Mesodermal cell (in vitro differentiated cells): ENCODE data around the gene TEX54.

Source experiments
- H3K27ac ChIP-seq: 2 replicates; pipeline ENCODE4 v1.7.0; 2013; ENCODE audit warnings: mild to moderate bottlenecking, low read depth, low read length, moderate library complexity; ENCODE audit not compliant: severe bottlenecking
- H3K36me3 ChIP-seq: 2 replicates; pipeline ENCODE4 v1.7.1; 2013; ENCODE audit warnings: mild to moderate bottlenecking, low read length, moderate library complexity; ENCODE audit not compliant: control insufficient read depth, insufficient read depth
- H3K4me1 ChIP-seq: one replicate; pipeline ENCODE4 v1.7.1; 2013; ENCODE audit warnings: mild to moderate bottlenecking, low read length; ENCODE audit not compliant: insufficient read depth, control insufficient read depth, poor library complexity, severe bottlenecking
- H3K4me3 ChIP-seq: 2 replicates; pipeline ENCODE4 v1.7.0; 2013; ENCODE audit warnings: low read length, control low read depth, mild to moderate bottlenecking; ENCODE audit not compliant: insufficient read depth, poor library complexity, severe bottlenecking; ENCODE audit errors: extremely low read depth
- H3K9me3 ChIP-seq: 2 replicates; pipeline ENCODE4 v1.7.1; 2013; ENCODE audit warnings: mild to moderate bottlenecking, low read length, moderate library complexity; ENCODE audit not compliant: control insufficient read depth
- WGBS, 2 experiments: methylation state at CpG; one replicate each; pipeline ENCODE4 v1.1.5; 2013; ENCODE audit warnings: missing lambda C conversion rate in 2 of 2; ENCODE audit not compliant: insufficient coverage in 2 of 2; 5-methylcytosine and 5-hydroxymethylcytosine counted together

The TEX54 gene

DNA sequence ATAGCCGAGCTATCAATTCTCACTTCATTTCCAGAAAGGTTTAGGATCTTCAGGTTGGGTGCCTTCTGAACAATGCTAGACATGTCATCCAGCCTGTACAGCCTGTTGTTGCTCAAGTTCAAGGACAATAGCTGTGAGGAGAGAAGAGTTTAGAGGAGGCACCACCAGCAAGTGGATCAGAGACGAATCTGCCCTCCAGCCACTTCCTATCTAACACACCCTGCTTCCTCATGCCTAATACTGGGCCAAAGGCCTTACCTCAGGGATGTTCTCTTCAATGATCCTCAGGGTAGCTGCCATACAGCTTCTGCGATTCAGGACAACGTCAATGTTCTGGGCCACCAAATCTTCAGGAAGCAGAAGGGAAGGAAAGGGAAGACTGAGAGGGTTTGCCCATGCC, 31.6 kb downstream of the TEX54 start:
- Histone ChIP-seq H3K4me1 (peaks cover 6% of the 10 kb centered on the region), H3K9me3 (no peaks in the 10 kb centered on the region), H3K27ac (no peak overlapping the region), H3K4me3 (no peak overlapping the region), H3K36me3 (peaks cover 75% of the 10 kb centered on the region)
- WGBS, 2 experiments = 100% methylated on average over 1 to 4 of the region's 4 CpGs

GRCh38 chr11:62799486-62799885, 33.2 kb downstream of the TEX54 start:
- no peaks in the 10 kb centered on the region for H3K9me3 ChIP-seq
- H3K27ac ChIP-seq = no peak overlapping the region
- peaks cover 91% of the 10 kb centered on the region for H3K36me3 ChIP-seq
- H3K4me3 ChIP-seq = no peak overlapping the region
- 98 to 99% methylated on average over 9 of the region's 10 CpGs for WGBS, 2 experiments
- H3K4me1 ChIP-seq = peaks cover 5% of the 10 kb centered on the region

GRCh38 chr11:62796281-62796680, 36.4 kb downstream of the TEX54 start:
- Histone ChIP-seq H3K4me3 (no peak overlapping the region), H3K36me3 (peaks cover 93% of the 10 kb centered on the region), H3K9me3 (no peaks in the 10 kb centered on the region), H3K4me1 (peaks cover 12% of the 10 kb centered on the region), H3K27ac (no peak overlapping the region)
- 89 to 92% methylated on average over 6 to 7 of the region's 7 CpGs for WGBS, 2 experiments

DNA sequence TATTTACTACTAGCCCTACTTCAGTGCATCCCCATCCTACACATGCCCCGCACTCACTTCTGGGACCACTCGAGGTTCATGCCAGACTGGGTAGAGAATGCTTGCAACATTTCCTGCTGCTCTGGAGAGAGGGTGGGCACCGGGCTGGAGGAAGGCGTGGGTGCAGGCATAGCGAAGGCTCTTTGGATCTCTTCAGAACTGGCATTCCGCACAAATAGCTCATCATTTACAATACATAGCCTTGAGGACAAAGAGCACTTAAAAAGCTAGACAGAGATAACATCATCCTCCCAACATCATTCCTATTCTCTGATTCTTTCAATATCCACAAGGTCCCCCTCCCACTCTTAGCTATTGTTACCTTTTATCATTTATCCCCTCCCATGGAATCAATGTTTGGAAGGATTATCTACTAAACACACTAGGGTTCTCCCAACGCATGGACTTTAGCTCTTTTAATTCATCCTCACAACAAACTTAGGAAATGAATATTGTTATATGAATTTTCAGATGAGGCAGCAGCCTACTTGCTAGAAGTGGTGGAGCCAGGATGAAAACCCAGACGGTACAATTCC, 38.4 kb downstream of the TEX54 start:
- no peak overlapping the region for H3K4me3 ChIP-seq
- H3K36me3 ChIP-seq = peaks cover 88% of the 10 kb centered on the region
- WGBS, 2 experiments = 92 to 98% methylated on average over 5 to 6 of the region's 8 CpGs
- peaks cover 12% of the 10 kb centered on the region for H3K4me1 ChIP-seq
- peak overlapping the region; percentile 18 for H3K27ac ChIP-seq
- H3K9me3 ChIP-seq = no peaks in the 10 kb centered on the region

DNA sequence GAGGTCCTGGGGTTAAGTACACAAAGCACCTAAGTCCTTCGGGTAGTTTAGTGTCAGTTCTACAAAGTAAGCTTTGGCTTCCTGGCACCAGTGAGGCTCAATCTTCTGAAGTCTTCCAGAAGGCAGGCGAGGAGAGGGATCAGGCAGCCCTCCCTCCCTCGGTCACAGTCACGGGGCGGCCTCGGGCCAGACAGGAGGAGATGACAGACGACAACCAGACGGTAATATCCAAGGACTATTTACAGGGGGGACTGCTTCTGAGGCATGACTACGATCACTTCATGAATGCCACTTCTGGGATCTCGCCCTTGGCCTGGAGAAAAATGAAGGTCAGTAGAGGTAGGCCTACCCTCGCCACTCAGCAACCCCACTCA, 40.5 kb downstream of the TEX54 start:
- Histone ChIP-seq H3K27ac (peak overlapping the region; percentile 88), H3K4me3 (peak overlapping the region; percentile 78), H3K4me1 (peaks cover 19% of the 10 kb centered on the region), H3K36me3 (peaks cover 74% of the 10 kb centered on the region), H3K9me3 (no peaks in the 10 kb centered on the region)
- WGBS, 2 experiments = 34 to 46% methylated on average over 9 to 11 of the region's 11 CpGs

- H3K4me3 ChIP-seq = peak within 1 kb of the TSS; percentile 78
- no peaks in the 10 kb centered on the region for H3K9me3 ChIP-seq
- H3K36me3 ChIP-seq = peaks cover 69% of the 10 kb centered on the region
- peak within 1 kb of the TSS; percentile 88 for H3K27ac ChIP-seq
- peaks cover 19% of the 10 kb centered on the region for H3K4me1 ChIP-seq
- WGBS, 2 experiments = 1% methylated on average over 43 to 48 of the region's 58 CpGs
These were observed 41.0 kb downstream of the TEX54 start, which contains the start of gene TMEM223 for GRCh38 chr11:62791501-62792201. TSS of gene TMEM223 (minus strand) at chr11:62792006. CDS start at chr11:62791994, 12 bp downstream.

- Histone ChIP-seq H3K27ac (no peak overlapping the region), H3K4me1 (peaks cover 24% of the 10 kb centered on the region), H3K9me3 (no peaks in the 10 kb centered on the region), H3K36me3 (peaks cover 63% of the 10 kb centered on the region), H3K4me3 (no peak overlapping the region)
- whole genome bisulfite sequencing, 2 experiments = 90 to 100% methylated on average over 1 to 2 of the region's 3 CpGs
These were observed 43.1 kb downstream of the TEX54 start for GRCh38 chr11:62789576-62789975.

GRCh38 chr11:62788991-62789390, 43.6 kb downstream of the TEX54 start:
- Histone ChIP-seq H3K36me3 (peaks cover 57% of the 10 kb centered on the region), H3K27ac (no peak overlapping the region), H3K4me1 (peaks cover 22% of the 10 kb centered on the region), H3K4me3 (no peak overlapping the region), H3K9me3 (no peaks in the 10 kb centered on the region)
- 84 to 90% methylated on average over 3 to 5 of the region's 5 CpGs for WGBS, 2 experiments

DNA sequence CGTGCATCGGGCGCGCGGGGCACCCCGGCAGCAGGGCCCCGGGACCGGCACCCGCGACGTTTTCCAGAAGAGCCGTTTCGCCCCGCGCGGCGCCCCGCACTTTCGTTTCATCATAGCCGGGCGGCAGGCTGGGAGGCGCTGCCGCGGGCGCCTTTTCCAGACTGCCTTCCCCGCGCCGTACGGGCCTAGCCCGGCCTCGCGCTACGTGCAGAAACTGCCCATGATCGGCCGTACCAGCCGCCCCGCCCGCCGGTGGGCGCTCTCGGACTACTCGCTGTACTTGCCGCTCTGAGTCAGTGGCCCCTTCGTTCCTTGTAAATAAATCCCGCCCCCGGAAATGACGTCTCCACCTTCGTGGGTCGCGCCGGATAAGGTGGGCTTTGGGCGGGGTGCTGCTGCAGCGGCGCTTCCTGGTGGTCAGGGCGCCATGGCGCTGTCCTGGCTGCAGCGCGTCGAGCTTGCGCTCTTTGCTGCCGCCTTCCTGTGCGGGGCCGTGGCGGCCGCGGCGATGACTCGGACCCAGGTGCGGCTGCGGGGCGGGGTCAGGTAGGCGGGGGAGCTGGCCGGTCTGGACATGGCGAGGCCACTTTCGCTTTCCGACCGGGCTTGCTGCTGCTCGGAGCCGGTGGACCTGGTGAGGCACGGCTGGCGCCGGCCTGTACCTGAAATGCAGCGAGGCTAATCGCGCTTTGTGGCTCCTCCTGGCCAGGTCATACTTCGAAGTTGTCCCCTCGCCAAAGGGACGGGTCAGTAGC, 45.5 kb downstream of the TEX54 start, which contains the start of gene TMEM179B:
Gene TMEM179B, plus strand, starts transcription at position 398 of the 755 bp plus-strand sequence. Its CDS starts 30 bp downstream, at position 428.
- Histone ChIP-seq H3K27ac (peak within 1 kb of the TSS; percentile 86), H3K4me3 (peak within 1 kb of the TSS; percentile 90), H3K4me1 (peaks cover 16% of the 10 kb centered on the region), H3K9me3 (no peaks in the 10 kb centered on the region), H3K36me3 (peaks cover 53% of the 10 kb centered on the region)
- 1% methylated on average over 74 to 82 of the region's 88 CpGs for WGBS, 2 experiments

- Histone ChIP-seq H3K4me3 (peak overlapping the region; percentile 90), H3K9me3 (no peaks in the 10 kb centered on the region), H3K36me3 (peaks cover 58% of the 10 kb centered on the region), H3K4me1 (peaks cover 12% of the 10 kb centered on the region), H3K27ac (peak overlapping the region; percentile 86)
- 5% methylated on average over 48 to 50 of the region's 51 CpGs for WGBS, 2 experiments
These were observed 46.2 kb downstream of the TEX54 start for GRCh38 chr11:62786318-62787004.
